ENCODE results near the gene RGS6.

The RGS6 gene

DNA sequence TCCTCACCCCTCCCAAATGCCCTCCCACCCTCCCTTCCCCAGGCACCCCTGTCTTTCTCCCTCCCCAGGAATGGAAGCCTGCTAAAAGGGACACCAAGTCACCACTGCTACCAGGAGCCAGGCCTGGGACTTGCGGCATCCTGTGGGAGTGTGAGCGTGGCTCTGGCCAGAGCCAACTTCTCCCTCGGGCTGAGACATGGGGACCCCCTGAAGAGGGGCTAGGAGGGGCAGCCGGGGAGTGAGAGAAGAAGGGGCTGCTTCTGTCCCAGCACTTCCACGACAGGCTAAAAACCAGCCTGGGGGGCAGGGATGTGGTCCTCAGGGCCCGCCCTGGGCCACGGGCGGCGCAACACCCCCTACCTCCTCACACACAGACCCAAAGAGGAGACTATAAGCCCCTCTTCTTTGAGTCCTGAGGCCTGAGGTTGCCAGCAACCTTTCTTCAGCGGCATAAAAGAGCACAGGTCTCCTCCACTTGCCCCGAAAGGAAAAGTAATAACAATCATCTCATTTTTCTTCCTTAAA is 682.7 kb downstream of the RGS6 start:
- DNase-seq, result no peak

DNA sequence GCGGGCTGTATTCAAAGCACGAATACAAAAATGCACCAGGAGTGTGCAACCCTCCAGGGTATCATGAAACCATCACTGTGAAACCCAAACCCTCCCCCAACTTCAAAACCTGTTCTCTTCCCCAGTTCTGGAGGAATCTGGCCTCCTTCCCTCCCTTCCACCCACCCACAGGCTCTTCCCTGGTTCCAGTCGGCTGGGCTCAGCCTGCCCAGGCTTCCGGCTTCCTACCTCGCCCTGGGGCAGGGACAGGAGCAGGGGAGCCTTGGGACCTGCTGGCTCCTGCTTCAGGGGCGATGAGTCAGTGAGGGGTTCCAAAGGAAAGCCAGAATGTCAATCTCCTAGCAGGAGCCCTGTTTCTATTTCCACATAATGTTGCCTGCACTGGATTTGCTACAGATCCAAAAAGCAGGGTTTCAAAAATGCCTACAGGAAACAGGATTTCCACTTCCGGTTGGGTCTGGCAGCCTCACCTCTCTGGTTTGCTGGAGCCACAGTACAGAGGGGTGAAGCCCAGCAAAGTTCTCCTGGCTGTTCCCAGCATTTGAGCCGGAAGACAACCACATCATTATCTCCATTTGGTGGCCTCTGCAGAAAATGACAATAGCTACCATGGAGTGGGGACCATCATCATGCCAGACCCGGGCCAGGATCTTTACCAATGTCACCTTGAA is 683.4 kb downstream of the RGS6 start:
- no peak for DNase-seq

Data from CD4-positive, alpha-beta T cell treated with Interleukin-1 beta for 1 hour (primary cell).